GM18873 (cell line): ENCODE measurements around the gene PDE4B.
"Not testable (repeated sequence)": the region's sequence is repeated elsewhere in the genome, so short reads cannot be mapped to it uniquely, and the experiment has no call there.

Experiments
- ATAC-seq: cut with Tn5 transposase; IDR thresholded peaks from one replicate; pipeline ENCODE4 v1.9.1; 2021; ENCODE audit warnings: mild to moderate bottlenecking, moderate library complexity, moderate number of reproducible peaks; ENCODE audit not compliant: unreplicated experiment, low FRiP score

Gene PDE4B

DNA sequence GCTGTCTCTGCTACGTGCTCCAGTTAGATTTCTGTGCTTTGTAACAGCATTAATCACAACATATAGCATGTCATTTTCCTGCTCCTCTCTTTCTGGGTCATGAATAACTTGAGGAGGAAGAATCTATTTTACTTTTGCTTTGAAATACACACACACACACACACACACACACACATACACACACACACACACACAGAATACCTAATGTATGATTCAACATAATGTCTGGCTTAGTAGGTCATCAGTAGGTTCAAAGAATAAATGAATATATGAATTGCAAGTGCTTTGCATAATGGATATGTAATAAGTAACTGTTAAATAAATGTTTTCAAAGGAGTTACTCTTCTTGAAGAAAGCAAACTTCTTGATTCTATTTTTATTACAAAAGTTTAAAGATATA lies 249.0 kb downstream of the PDE4B start:
- no peak for ATAC-seq

DNA sequence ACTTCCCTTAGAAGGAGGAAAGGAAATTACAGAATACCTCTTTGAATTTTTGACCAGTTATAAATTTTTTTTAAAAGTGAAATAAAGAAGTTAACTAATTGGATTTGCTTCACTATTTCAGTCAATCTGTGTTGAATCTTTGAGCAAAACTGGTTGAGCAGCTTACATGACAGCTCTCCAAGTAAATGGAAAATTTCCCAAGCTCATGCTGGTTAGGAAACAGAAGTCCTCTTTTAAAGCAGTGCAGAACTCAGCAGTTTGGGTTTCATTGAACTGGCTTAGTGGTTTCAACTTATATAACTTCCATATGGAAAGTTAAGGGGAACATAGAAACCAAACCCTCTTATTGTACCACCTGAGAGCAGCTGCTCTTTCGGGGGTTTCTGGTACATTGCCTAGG lies 250.5 kb downstream of the PDE4B start:
- ATAC-seq, result no peak

DNA sequence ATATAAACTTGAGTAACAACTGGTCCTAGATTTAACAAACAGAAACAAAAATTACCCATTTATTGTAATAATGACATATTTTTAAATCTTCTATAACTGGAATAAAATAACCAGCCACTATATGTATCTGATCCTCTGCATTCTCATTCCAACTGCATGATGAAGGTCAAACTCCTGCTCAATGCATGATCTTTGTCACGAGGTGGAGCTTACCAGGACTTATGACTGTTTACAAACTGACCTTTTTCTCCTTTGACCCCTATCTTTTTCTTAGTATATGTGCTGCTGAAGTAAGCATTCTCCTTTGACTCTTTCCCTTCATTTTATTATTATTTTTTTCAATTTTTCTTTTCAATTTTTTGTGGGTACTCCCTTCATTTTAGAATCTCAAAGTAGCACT lies 252.2 kb downstream of the PDE4B start:
- no peak for ATAC-seq

DNA sequence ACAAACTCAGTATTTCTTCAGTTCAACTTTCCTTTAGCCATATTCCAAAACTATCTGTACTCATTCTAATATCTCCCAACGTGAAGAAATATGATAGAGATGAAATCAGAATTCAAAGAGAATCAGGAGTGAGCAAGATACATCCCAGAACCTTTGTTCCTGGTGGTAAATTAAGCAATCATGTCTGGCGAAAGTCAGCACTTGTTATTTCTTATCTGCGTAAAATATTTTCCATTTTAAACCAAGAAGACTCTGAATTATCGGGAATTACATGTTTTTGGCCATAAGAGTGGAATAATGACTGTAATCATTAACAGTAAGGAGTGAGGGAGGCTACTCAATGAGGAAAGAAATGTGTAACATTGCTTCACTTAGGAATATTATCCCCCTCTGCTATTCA lies 253.7 kb downstream of the PDE4B start:
- ATAC-seq, result no peak

DNA sequence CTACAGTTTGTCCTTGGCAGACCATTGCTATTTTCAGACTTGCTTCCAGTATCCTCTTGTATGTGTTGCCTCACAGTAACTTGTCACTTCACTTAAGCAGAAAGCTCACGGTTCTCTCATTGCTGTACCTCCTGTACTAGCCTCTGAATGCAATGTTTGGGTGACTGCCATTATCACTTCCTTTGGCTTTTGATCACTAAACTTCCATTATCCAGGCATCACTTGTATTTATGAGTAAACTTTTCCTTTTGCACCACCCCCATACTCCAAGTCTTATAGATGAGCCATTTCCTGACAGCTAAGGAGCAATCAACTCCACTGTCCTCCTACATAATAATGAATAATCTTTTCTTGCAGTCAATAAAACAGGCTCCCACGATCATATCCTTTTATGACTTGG lies 255.3 kb downstream of the PDE4B start:
- no peak for ATAC-seq

DNA sequence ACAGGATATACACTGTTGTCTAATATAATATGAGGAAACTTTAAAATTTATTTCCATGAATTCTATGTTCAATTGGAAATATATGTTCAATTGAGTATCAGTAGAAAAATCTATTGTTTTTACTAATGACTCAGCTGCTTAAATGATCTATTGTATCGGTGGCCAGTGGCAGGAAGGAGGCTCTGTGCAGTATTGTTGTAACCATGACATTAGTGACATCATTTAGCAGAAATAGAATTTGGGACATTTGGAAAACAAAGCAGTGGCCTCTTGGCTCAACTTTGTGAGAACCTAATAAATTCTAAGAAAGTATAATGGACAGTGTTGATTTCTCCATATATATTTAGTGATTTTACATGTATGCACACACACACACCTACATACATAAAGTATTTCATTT lies 257.4 kb downstream of the PDE4B start:
- ATAC-seq, result no peak

DNA sequence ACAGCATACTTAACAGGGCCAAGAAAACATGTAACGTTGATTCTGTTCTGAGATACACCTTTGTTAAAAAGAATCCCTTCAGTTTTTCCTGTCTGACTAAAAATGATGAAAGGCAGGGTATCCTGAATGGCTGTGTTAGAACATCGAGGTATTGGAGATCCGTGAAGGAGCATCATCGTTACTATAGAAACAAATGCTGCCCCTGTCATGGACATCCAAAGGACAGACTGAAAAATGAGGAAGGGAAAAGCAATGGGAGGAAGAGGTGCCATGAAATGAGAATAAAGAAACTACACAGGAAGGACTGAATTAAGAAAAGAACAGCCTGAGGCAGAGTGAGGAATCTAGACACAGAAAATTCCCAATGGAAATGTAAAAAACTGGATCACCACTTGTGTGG lies 257.9 kb downstream of the PDE4B start:
- no peak for ATAC-seq

DNA sequence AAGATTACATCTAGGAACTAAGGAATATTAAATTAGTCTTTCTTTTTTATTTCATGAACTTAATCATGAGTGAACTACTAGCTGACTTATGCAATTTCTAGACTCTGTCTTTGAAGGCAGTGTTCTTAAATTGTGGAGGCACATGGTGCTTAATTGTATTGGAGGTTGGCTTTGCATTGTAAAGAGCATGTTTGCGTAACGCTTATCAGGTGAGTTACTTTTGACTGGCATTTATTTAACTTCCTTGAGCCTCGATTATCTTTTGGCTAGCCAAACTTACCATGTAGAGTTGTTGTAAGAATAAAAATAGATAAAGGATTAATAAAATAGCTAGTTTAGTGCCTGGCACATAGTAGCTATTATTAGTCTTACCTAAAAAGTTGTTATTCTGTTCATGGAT lies 262.4 kb downstream of the PDE4B start:
- ATAC-seq, result no peak

DNA sequence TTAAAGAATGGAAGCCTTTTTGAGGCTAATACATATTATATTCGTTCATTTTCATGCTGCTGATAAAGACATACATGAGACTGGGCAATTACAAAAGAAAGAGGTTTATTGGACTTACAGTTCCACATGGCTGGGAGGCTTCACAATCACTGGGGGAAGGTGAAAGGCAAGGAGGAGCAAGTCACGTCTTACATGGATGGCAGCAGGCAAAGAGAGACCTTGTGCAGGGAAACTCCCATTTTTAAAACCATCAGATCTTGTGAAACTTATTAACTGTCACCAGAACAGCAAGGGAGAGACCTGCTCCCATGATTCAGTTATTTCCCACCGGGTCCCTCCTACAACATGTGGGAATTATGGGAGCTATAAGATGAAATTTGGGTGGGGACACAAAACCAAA lies 264.8 kb downstream of the PDE4B start:
- ATAC-seq, result not testable (repeated sequence)

DNA sequence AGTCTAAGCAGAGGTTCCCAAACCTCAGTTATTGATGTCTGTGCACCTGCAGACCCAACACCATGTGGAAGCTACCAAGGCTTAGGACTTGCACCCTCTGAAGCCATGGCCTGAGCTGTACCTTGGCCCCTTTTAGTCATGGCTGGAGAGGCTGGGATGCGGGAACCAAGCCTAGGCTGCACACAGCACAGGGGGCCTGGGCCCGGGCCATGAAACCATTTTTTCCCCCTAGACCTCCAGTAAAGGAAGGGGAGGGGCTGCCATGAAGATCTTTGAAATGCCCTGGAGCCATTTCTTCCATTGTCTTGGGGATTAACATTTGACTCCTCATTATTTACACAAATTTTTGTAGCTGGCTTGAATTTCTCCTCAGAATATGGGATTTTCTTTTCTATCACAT lies 265.9 kb downstream of the PDE4B start:
- no peak for ATAC-seq

DNA sequence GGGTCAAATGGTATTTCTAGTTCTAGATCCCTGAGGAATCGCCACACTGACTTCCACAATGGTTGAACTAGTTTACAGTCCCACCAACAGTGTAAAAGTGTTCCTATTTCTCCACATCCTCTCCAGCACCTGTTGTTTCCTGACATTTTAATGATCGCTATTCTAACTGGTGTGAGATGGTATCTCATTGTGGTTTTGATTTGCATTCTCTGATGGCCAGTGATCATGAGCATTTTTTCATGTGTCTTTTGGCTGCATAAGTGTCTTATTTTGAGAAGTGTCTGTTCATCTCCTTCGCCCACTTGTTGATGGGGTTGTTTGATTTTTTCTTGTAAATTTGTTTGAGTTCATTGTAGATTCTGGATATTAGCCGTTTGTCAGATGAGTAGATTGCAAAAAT lies 274.5 kb downstream of the PDE4B start:
- not testable (repeated sequence) for ATAC-seq

DNA sequence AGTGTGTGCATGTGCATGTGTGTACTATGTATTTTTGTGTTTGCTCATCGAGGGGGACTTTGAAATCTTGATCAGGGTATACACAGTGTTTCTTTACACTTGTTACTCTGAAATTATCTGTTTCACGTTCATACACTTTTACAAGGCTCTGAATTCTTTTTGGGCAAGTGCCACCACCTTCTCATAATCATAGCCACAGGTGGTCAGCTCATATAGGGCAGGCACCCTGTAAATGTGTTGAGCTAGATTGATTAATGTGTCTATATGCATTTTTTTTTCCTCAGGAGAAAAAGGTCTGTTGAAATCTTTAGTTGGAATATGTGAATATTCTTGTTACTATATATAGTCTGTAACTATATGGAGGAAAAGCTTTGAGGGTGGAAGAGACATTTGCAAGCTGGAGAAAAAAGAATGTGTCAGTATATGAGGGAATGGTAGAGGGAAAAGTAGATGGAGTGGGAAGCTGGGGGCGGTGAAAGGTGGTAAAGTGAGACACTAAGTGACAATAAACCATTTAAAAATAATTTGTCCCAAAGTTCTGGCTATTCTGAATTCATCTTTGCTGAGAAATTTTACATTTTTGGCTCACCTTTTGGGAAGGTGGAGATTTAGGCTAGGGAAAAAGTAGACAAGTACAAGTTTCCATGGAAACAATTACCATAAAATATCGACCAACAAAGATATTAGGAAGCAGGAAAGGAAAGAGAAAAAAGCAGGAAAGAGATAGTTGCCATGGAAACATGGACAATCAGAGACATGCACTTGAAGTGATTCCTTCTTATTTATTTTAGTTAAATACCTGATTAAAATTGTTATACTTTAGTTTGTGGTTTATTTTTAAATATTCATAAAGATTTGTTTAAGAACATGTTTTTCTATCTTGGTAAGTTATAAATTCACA lies 277.5 kb downstream of the PDE4B start:
- no peak for ATAC-seq

DNA sequence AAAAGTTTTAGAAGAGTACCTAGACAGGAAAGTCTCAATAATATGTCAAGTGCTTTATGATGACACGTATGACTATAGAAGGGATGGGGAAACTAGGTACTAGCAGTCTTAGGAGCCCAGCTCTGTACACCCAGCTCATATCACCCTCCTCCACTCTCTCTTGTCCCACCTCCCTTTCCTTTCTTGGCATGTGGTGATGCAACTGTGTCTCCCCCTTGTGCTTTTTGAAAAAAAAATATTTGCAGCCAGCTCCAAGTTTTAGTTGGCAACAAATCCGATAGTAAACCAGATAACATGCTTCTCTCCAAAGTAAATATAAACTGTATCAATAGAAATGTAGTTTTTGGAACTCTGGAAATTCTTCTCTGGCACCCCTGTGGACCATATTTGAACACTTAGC lies 280.7 kb downstream of the PDE4B start:
- no peak for ATAC-seq

DNA sequence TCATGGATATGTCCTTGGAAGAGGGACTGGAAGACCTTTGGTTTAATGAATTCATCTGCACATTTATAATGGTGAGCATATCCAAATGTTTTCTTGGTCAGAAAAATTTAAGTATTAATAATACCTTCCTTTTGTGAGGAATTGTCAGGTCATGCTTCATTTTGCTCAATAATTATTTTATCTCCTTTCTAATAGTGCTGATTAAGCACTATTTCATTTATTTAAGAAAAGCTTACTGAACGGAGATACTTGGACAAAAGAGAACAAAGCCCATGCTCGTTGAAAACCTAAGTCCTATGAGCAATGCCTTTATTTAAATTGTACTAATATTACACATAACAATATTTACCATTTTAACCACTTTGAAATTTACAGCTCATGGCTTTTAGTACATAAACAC lies 281.5 kb downstream of the PDE4B start:
- no peak for ATAC-seq

DNA sequence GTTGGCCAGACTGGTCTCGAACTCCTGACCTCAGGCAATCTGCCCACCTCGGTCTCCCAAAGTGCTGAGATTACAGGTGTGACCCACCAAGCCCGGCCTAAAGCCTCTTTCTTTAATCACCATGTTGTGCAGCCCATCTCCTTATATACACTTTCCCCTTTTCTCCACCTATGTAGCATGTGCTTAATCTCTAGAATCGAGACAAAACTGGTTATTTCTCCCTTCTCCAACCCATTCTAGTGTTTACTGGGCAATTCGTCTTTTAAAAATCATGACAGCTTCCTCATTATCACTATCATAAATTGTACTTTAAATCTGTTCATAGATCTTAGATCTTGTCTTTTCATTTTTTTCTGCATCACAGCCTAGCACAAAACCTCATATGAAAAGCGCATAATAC lies 285.7 kb downstream of the PDE4B start:
- no peak for ATAC-seq

DNA sequence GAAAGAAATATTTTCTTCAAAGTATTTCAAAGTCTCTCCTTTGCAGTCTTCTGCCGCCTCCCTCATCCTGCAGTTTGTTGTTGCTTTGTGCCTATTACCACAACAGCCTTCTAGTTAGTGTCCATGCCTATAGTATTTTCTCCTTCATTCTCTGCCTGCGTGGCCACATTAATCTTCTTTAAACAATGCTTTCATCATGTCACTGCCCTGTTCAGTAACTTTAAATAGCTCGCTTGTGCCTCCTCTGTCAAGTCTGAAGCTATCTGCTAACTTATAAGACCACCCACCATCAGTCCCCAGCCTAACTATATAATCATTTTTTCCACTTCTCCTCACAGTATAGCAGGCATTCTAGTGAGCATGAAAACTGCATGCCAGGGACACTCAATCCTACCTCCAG lies 290.3 kb downstream of the PDE4B start:
- no peak for ATAC-seq

DNA sequence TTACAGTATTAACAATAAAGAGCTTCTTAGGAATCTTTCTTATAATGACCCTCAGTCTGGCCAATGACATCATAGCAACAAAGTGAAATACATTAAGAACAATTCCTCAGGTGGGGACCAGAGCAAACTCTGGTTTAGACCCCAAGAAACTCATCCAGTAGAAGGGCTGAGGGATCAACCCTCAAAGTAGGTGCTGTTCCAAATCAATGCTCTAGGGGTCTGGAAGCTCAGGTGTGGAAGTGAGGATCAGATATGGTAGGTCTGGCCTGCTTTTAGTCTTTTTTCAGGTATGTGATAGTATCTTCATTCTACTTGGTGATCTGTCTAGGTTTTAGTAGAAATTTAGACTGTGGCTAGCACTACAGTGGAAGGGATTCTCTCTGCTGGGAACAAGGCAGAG lies 291.7 kb downstream of the PDE4B start:
- ATAC-seq, result no peak

DNA sequence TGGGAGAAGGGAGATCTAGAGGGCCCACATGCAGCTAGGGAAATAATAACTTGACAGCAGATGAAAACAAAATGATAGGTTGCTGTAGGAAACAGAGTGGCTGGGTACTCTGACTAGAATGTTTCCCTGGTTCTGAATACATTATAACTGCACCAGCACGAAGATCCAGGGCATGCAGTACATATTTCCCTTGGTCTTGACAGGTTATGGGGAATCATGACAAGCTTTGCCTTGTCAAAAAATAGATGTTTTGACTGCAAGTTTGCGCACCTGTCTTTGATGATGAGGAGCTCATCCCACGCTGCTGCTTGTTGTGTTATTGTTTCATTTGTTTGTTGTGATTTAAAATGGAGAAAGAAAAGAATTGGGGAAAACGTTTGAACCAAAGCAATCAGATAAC lies 292.9 kb downstream of the PDE4B start:
- ATAC-seq, result no peak

DNA sequence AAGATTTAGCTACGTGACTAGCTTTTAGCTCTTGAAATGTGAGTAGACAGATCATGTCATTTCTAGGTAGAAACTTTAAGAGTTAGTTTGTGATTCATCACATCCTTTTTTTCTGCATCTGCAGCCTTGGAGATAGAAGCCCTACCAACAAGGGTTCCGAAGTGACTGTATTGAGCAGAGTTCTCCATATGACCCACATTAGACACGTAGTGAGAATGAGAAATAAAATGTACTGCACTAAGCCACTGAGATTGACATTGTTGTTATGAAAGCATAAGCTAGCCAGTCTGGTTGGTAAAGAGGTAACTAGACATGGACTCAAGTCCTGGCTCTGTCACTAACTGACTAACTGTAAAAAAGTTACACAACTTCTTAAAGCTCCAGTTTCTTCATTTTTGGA lies 296.1 kb downstream of the PDE4B start:
- ATAC-seq, result no peak

DNA sequence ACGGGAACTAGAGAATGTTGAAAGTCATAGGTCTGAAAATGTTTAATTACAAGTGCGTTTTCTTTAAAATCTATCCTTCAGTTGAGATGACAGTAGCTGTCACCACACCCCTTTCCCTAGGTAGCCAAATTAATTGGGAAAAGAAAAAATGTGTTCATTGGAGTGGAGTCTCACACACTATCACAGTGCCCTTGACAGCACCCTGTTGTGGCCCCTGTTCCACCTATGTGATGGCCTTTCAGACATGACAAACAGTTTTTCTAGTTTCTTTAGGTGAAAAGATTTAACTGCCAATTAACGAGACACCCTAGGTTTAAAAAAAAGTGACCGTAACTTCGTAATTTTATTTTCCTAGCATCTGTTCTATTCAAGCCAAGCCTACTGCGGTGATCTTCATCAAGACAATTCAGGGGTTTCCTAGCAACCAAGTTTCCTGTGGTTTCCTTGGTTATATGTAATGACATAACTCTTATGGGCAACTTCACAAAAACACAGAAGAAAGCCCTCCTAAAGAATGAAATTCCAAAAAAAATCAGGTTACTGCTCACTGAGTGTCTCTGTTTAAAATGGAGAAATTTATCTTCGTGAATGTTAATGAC lies 298.3 kb downstream of the PDE4B start:
- ATAC-seq, result no peak

DNA sequence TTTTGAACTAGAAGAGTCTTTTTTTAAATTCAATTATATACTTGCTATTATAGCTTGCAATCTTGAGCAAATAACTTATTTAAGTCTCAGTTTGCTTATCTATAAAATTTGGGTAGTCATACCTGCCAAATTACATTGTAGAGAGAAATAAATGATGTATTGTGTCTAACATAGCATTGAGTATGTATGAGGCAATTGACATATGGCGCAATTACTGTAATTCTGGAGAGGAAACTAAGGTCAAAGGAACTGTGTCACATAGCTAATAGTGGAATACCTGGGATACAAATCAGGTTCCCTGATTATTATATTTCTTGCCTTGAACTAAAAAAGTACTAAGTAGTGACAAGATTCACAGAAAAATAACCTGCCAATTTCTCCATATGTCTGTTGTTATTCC lies 302.5 kb downstream of the PDE4B start:
- no peak for ATAC-seq

DNA sequence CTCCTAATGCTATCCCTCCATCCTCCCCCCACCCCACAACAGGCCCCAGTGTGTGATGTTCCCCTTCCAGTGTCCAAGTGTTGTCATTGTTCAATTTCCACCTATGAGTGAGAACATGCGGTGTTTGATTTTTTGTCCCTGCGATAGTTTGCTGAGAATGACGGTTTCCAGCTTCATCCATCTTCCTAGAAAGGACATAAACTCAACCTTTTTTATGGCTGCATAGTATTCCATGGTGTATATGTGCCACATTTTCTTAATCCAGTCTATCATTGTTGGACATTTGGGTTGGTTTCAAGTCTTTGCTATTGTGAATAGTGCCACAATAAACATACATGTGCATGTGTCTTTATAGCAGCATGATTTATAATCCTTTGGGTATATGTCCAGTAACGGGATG lies 308.3 kb downstream of the PDE4B start:
- not testable (repeated sequence) for ATAC-seq
